Right lobe of liver (tissue), 6 donors: ENCODE data around the gene NXF3. TPM values are rescaled to one million over a fixed set of nuclear protein-coding genes. Genes with fewer than 3 reads are reported as not detected.
A peak's percentile ranks its signal among the peaks of the same experiment; 100 is the strongest.

ENCODE experiments used
- ATAC-seq, 4 donors: fragments of 200-7000 bp; cut with Tn5 transposase; one replicate each; pipeline ENCODE4 v1.9.1; 2020; ENCODE audit warnings: mild to moderate bottlenecking in 4 of 4, moderate library complexity in 4 of 4
- DNase-seq, 3 donors: peaks; one replicate each; pipeline ENCODE4 v3.0.0-alpha.2; 2020
- H3K27ac ChIP-seq, 3 donors: fragments of 200-600 bp; one replicate each; pipeline ENCODE4 v1.8.0; 2022
- H3K27me3 ChIP-seq, 2 donors: fragments of 200-600 bp; one replicate each; pipeline ENCODE4 v1.8.0; 2022
- H3K36me3 ChIP-seq, 4 donors: fragments of 200-600 bp; sonication (generic) in 1 of 4; one replicate each; pipeline versions ENCODE4 v1.5.1 to v1.8.0; 2017 to 2022; ENCODE audit warnings: control low read depth in 1 of 4
- H3K4me1 ChIP-seq, 4 donors: fragments of 200-600 bp; sonication (generic) in 1 of 4; one replicate each; pipeline versions ENCODE4 v1.5.1 to v1.8.0; 2017 to 2022; ENCODE audit warnings: control low read depth in 1 of 4
- H3K4me3 ChIP-seq, 3 donors: fragments of 200-600 bp; one replicate each; pipeline ENCODE4 v1.8.0; 2022
- H3K9me3 ChIP-seq, 4 donors: fragments of 200-600 bp; sonication (generic) in 1 of 4; one replicate each; pipeline versions ENCODE4 v1.5.1 to v1.8.0; 2017 to 2022; ENCODE audit warnings: control low read depth in 1 of 4
- CTCF ChIP-seq, 4 donors: fragments of 200-600 bp in 3 of 4; fragments of 450-650 bp in 1 of 4; IDR thresholded peaks; one replicate each; pipeline versions ENCODE4 v1.5.1 to v1.8.0; 2016 to 2022; ENCODE audit warnings: antibody characterized with exemption in 4 of 4, mild to moderate bottlenecking in 2 of 4
- POLR2A ChIP-seq: fragments of 450-650 bp; IDR thresholded peaks from one replicate; pipeline ENCODE4 v1.6.1; 2017; ENCODE audit warnings: antibody characterized with exemption, mild to moderate bottlenecking
- WGBS: methylation state at CpG from one replicate; pipeline ENCODE4 v1.1.6; 2018; ENCODE audit warnings: low coverage, low lambda C conversion rate; ENCODE audit not compliant: insufficient coverage; ENCODE audit errors: missing lambda C conversion rate; 5-methylcytosine and 5-hydroxymethylcytosine counted together
- intact Hi-C, 2 donors: fragments of 100-400 bp; cut with DNase I; formaldehyde crosslinking; loops; one replicate each; pipeline versions ENCODE4 v1.11.2 to v1.14.1; 2022
- total RNA-seq, 6 experiments: library from RNA; depleted of rRNA in 2 of 6; stranded (reverse); fragments of >200 nt in 2 of 6; fragmentation: NEBNext Ultra II Directional in 3 of 6; extraction: Animal tissue kit (Norgen Biotek cat#: 25700) in 3 of 6; gene quantifications; one replicate each; pipeline versions ENCODE4 v1.1.0 to v1.2.4, GENCODE V29; 2016 to 2023
- donor health status: DM: no; HTN: yes; CAD: no.
- donor health status: DM: no; HTN: no; CAD: no.
- donor health status: DM: no; HTN: no; CAD: no.
- donor health status: DM: no; HTN: yes; CAD: no.
- donor health status: DM: no; HTN: yes; CAD: no.

NXF3 gene
- total RNA-seq, 6 experiments from 2014 or later: 0.25 to 1.8 (median 0.85) TPM

- TF ChIP-seq POLR2A: no peak
- no peak for TF ChIP-seq CTCF (IDR thresholded peaks at IDR 0.05)
- peak within 1 kb of the TSS in 1 of 3 donors; percentile 24 for H3K4me3 ChIP-seq
- DNase-seq (peak in 2 of 3 donors; percentile 23 to 58), ATAC-seq (peak; percentile 20 to 62 (median 32))
- no peaks in the 10 kb centered on the region for H3K4me1 ChIP-seq
- H3K27me3 ChIP-seq: no peaks in the 10 kb centered on the region
- H3K36me3 ChIP-seq: no peaks in the 10 kb centered on the region
- no peaks in the 10 kb centered on the region for H3K9me3 ChIP-seq
- WGBS: 28% methylated on average over 2 of the region's 39 CpGs
- intact Hi-C loops: no loop called here
- no peak within 1 kb of the TSS for H3K27ac ChIP-seq
These were observed 29.0 kb downstream of the NXF3 start, which contains the start of gene BEX1 for GRCh38 chrX:103063918-103064434. Gene BEX1, minus strand, starts transcription at chrX:103064171. Its CDS starts 897 bp downstream, at chrX:103063274.

- no peak overlapping the region for H3K27ac ChIP-seq
- intact Hi-C loops: no loop called here
- ATAC-seq: peak in 2 of 4 donors; percentile 29 to 48
- H3K4me1 ChIP-seq: no peaks in the 10 kb centered on the region
- H3K9me3 ChIP-seq: no peaks in the 10 kb centered on the region
- no peak for DNase-seq
- 15% methylated on average over 15 of the region's 34 CpGs for WGBS
- no peaks in the 10 kb centered on the region for H3K27me3 ChIP-seq
- no peak for TF ChIP-seq CTCF (IDR thresholded peaks at IDR 0.05)
- TF ChIP-seq POLR2A: no peak
- peak overlapping the region in 1 of 3 donors; percentile 24 for H3K4me3 ChIP-seq
- no peaks in the 10 kb centered on the region for H3K36me3 ChIP-seq
These were observed 29.6 kb downstream of the NXF3 start for GRCh38 chrX:103063191-103063845.

GRCh38 chrX:103061486-103061885 is 31.5 kb downstream of the NXF3 start:
- Histone ChIP-seq H3K4me3 (no peak overlapping the region), H3K9me3 (no peaks in the 10 kb centered on the region), H3K4me1 (no peaks in the 10 kb centered on the region), H3K27ac (no peak overlapping the region), H3K36me3 (no peaks in the 10 kb centered on the region), H3K27me3 (no peaks in the 10 kb centered on the region)
- intact Hi-C loops: no loop called here
- TF ChIP-seq CTCF (IDR thresholded peaks at IDR 0.05) (no peak), POLR2A (no peak)
- ATAC-seq (no peak), DNase-seq (no peak)
- 56% methylated on average over 3 of the region's 3 CpGs for WGBS

- 29% methylated on average over 2 of the region's 2 CpGs for WGBS
- Histone ChIP-seq H3K27ac (no peak overlapping the region), H3K36me3 (no peaks in the 10 kb centered on the region), H3K4me1 (no peaks in the 10 kb centered on the region), H3K4me3 (no peak overlapping the region), H3K27me3 (no peaks in the 10 kb centered on the region), H3K9me3 (no peaks in the 10 kb centered on the region)
- DNase-seq: no peak
- intact Hi-C loops: no loop called here
- TF ChIP-seq CTCF (IDR thresholded peaks at IDR 0.05) (no peak), POLR2A (no peak)
- ATAC-seq: peak; percentile 79 to 90 (median 86)
These were observed 36.0 kb downstream of the NXF3 start for GRCh38 chrX:103056902-103057301.
